HCT116 (cell line): ENCODE data around the gene PRDM11.

Experiments used
- CEBPB ChIP-seq: IDR thresholded peaks from 2 replicates; pipeline ENCODE4 v1.6.1; 2012; ENCODE audit warnings: low read depth
- ELF1 ChIP-seq: IDR thresholded peaks from 2 replicates; pipeline ENCODE4 v1.6.1; 2012; ENCODE audit warnings: low read depth, borderline replicate concordance
- EZH2 ChIP-seq: fragments of 200-600 bp; sonication (generic); IDR thresholded peaks from 2 replicates; pipeline ENCODE4 v1.6.1; 2017; ENCODE audit warnings: antibody characterized with exemption, mixed run types
- POLR2A ChIP-seq: IDR thresholded peaks from 2 replicates; pipeline ENCODE4 v1.7.0; 2011; ENCODE audit warnings: borderline replicate concordance; ENCODE audit not compliant: insufficient read depth, insufficient read length; ENCODE audit errors: extremely low read depth
- SP1 ChIP-seq: IDR thresholded peaks from 2 replicates; pipeline ENCODE4 v1.6.1; 2012; ENCODE audit warnings: low read depth
- TCF7L2 ChIP-seq: IDR thresholded peaks from 2 replicates; pipeline ENCODE4 v1.7.0; 2011; ENCODE audit warnings: borderline replicate concordance, inconsistent platforms; ENCODE audit not compliant: insufficient read depth, insufficient read length; ENCODE audit errors: extremely low read depth
- YY1 ChIP-seq: IDR thresholded peaks from 2 replicates; pipeline ENCODE4 v1.6.1; 2011; ENCODE audit warnings: low read length, low read depth, moderate library complexity, mild to moderate bottlenecking; ENCODE audit not compliant: insufficient replicate concordance; ENCODE audit errors: extremely low read depth
- TF ChIP-seq, protein P1 (sequence below), 3 experiments: fragments of 200-600 bp in 1 of 3; sonication (generic) in 1 of 3; IDR thresholded peaks in 2 of 3; conservative IDR thresholded peaks in 1 of 3; 2 replicates each; pipeline ENCODE4 v1.5.1; 2012 to 2017; ENCODE audit warnings: low read depth in 2 of 3, low read length in 2 of 3, antibody characterized with exemption in 1 of 3, borderline replicate concordance in 1 of 3, control low read depth in 1 of 3, mild to moderate bottlenecking in 1 of 3, mixed read lengths in 1 of 3, mixed run types in 1 of 3, moderate library complexity in 1 of 3; ENCODE audit not compliant: insufficient read depth in 1 of 3

DNA sequence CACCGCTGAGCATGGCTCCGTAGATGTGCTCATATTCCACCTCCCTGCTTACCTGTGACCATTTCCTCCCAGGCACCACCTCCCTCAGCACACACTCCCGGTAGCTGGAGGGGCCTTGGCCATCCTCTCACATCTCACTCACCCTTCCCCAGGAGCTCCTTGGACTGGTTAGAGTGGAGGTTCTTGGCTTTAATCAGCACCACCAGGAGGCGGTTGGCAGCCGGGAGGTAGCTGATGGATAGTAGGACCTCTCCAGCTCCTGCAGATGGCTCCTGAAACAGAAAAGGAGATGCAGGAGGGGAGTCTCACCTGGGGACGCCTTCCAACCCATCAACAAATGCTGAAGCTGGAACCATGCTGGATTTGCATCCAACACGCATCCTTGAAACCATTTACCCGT is 99.8 kb downstream of the PRDM11 start:
- TF ChIP-seq TCF7L2 (no peak), ELF1 (no peak), SP1 (no peak), POLR2A (no peak), YY1 (no peak), CEBPB (no peak), EZH2 (no peak)
- TF ChIP-seq, protein P1, sequence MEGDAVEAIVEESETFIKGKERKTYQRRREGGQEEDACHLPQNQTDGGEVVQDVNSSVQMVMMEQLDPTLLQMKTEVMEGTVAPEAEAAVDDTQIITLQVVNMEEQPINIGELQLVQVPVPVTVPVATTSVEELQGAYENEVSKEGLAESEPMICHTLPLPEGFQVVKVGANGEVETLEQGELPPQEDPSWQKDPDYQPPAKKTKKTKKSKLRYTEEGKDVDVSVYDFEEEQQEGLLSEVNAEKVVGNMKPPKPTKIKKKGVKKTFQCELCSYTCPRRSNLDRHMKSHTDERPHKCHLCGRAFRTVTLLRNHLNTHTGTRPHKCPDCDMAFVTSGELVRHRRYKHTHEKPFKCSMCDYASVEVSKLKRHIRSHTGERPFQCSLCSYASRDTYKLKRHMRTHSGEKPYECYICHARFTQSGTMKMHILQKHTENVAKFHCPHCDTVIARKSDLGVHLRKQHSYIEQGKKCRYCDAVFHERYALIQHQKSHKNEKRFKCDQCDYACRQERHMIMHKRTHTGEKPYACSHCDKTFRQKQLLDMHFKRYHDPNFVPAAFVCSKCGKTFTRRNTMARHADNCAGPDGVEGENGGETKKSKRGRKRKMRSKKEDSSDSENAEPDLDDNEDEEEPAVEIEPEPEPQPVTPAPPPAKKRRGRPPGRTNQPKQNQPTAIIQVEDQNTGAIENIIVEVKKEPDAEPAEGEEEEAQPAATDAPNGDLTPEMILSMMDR (IDR thresholded peaks at IDR 0.05 in 2 of 3, conservative IDR thresholded peaks at IDR 0.05 in 1 of 3; ENCODE audit: borderline replicate concordance in 1 of 3, insufficient read depth in 1 of 3, low read depth in 2 of 3, low read length in 2 of 3): no peak
